HG02588 (cell line): ENCODE data around the gene DXO.
"Not testable (repeated sequence)": the region's sequence is repeated elsewhere in the genome, so short reads cannot be mapped to it uniquely, and the experiment has no call there.

ENCODE experiments used
- ATAC-seq: cut with Tn5 transposase; IDR thresholded peaks from one replicate; pipeline ENCODE4 v1.9.1; 2021; ENCODE audit warnings: mild to moderate bottlenecking, moderate library complexity; ENCODE audit not compliant: unreplicated experiment

DXO gene

GRCh38 chr6:31980195-31980876 lies 8.4 kb upstream of the DXO start:
- not testable (repeated sequence) for ATAC-seq

GRCh38 chr6:31979238-31979898 lies 7.4 kb upstream of the DXO start:
- no peak for ATAC-seq

GRCh38 chr6:31978831-31979230 lies 6.9 kb upstream of the DXO start:
- no peak for ATAC-seq

GRCh38 chr6:31977816-31978431 lies 6.0 kb upstream of the DXO start:
- ATAC-seq = no peak

- not testable (repeated sequence) for ATAC-seq
Measured at GRCh38 chr6:31976065-31976464, 4.1 kb upstream of the DXO start.

DNA sequence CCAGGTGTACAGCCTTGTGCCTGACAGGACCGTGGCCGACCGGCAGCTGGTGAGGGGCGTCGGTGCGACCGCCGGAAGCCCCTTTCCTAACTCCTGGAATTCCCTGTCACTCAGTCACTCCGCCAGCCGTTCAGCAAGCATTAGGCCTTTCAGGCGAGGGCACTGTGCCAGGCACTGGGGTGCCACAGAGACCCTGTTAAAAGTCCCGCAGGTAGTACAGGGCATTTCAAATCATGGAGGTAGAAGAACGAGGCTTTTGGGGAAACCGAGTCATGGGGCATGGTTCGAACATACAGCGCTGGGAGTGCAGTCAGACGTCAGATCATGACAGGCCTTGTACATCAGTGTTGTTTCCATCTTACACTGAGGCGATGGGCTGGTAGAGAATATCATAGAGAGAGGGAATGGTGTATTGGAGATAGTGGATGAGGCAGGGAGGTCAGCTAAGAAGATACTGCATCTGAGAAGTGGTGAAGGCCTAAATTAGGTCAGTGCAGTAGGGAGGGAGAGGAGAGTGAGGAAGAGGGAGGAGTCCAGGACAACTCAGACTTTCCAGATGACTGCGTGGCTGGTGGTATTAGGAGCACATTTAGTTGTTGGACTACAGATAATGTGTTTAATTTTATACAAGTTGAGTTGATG lies 892 bp upstream of the DXO start:
- no peak for ATAC-seq

DNA sequence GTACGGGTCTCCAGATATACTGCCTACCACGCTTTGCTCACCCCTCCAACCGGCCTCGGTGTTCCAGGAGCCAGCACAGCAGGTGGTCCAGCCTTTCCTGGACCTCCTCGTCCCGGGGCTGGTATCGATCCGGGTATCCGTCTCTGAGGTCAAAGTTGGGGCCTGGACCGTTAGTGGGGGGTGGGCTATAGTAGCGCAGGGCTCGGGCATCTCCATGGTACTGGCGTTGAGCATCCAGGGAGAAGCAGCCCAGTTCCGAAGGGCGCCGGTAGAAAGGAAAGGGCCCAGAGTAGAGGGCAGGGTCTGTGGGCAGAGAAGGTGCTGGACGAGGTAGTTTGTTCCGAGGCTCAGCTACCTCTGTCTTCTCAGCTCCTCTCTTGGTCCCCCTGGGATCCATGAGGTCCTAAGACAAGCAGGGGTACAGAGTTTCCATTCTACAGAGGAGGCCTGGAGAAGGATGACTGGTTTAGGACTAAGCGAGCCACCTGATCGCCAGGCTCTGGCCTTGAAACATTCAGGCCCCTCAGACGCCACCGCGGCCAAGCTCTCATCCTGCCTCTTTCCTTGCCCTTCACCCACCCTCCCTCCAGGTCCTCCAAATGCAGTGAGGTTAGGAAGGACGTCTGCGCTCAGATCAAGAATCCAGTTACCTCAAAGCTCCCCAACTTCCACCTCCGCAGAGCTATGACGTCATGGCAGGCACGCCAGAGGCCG lies 502 bp downstream of the DXO start:
- no peak for ATAC-seq

- no peak for ATAC-seq
Measured at GRCh38 chr6:31970604-31971271, 1.2 kb downstream of the DXO start.

DNA sequence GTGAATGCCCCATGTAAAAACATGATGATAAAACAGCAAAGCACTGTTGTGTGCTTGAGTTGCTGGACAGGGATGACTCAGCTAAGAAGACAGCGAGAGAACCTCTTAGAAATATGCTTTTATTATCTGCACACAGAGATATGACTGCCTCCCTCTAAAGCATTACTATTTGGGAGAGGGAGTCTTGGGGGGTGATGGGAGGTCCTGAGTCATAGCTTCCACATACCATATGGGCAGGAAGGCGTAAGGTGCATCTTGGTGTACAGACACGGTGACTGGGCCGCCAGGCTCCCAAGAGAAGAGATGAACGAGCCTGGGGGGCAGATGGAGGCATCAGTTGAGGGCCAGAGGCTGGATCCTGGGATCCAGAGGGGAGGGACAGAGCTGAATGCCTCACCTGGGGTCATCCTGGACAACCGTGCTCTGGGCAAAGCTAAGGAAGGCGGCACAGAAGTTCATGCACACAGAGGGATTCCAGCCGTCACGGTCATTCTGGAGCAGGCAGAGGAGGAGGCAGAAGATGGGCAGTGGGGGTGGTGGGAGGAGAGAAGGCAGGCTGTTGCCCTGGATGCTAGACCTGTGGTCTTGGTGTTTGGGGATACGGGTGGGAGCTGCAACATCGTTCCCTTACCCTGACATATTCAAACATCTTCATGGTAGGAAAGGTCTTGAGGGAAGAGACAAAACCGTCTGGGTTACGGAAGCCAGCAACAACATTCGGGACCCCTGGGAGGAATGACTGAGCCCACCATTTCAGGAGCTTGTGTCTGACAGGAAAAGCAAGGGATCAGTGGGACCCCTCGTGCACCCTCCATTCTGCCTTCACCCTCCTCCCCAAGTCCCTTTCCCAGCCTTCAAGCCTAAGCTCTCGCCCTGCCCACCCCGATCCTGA lies 2.0 kb downstream of the DXO start:
- no peak for ATAC-seq

GRCh38 chr6:31968791-31969711 lies 2.9 kb downstream of the DXO start:
- ATAC-seq = no peak

DNA sequence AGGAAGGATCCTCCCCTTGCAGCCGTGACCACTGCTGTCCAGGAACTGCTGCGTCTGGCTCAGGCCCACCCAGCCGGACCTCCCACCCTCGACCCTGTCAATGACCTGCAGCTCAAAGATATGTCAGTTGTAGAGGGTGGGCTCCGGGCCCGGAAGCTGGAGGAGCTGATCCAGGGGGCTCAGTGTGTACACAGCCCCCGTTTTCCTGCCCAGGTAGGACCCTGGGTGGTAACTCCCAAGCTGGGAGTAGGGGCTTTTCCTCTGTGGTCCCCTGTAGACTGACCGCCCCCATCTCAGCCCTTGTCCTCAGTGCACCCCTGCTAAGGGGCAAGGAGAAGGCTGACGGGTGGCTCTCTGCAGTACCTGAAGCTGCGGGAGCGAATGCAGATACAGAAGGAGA lies 3.6 kb downstream of the DXO start:
- no peak for ATAC-seq

GRCh38 chr6:31967926-31968320 lies 4.0 kb downstream of the DXO start:
- no peak for ATAC-seq

- ATAC-seq = no peak
Measured at GRCh38 chr6:31966997-31967925, 4.7 kb downstream of the DXO start.

DNA sequence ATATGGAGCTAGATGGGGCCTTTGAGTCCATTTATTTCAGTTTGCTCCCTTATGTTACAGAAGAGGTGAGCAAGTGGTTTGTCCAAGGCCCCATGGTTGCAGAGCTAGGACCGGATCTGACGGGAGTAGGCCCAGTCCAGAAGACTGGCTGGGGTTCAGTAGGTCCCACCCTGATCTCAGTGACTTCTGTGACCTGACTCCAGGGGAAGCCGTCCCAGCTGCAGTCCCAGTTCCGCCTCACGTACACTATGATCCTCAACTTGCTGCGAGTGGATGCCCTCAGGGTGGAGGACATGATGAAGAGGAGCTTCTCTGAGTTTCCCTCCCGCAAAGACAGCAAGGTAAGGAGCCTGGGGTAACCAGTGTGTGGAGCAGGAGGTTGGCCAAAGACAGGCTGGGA lies 5.4 kb downstream of the DXO start:
- no peak for ATAC-seq

GRCh38 chr6:31965700-31966099 lies 6.2 kb downstream of the DXO start:
- ATAC-seq = no peak

- ATAC-seq = no peak
Measured at GRCh38 chr6:31963921-31964320, 8.0 kb downstream of the DXO start.

DNA sequence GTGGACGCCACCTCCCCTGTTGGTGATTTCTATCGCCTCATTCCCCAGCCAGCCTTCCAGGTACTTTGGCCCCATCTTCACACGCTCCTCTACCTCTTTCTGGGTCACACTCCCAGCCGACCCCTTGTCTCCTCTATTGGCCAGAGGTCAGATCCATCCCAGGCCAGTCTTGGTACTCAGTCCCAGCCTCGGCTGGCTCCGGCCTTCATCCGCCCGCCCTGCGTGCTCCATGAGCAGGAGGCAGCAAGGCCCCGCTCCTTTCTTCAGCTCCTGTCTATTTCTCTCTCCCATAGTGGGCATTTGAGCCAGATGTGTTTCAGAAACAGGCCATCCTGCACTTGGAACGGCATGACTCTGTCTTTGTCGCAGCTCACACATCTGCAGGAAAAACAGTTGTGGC lies 10.3 kb downstream of the DXO start:
- no peak for ATAC-seq
